ENCODE results near the gene ANKFN1.

Gene ANKFN1

GRCh38 chr17:56436142-56436541 lies 282.9 kb downstream of the ANKFN1 start:
- no peak for DNase-seq (ENCODE audit: low read depth in 2 of 2)

- no peak for DNase-seq (ENCODE audit: low read depth in 2 of 2)
Measured at GRCh38 chr17:56440419-56440818, 287.1 kb downstream of the ANKFN1 start.

- no peak for DNase-seq (ENCODE audit: low read depth in 2 of 2)
Measured at GRCh38 chr17:56441308-56441707, 288.0 kb downstream of the ANKFN1 start.

- DNase-seq (ENCODE audit: low read depth in 2 of 2), result no peak
Measured at GRCh38 chr17:56445692-56446411, 292.6 kb downstream of the ANKFN1 start.

- DNase-seq (ENCODE audit: low read depth in 2 of 2), result no peak
Measured at GRCh38 chr17:56447171-56447570, 293.9 kb downstream of the ANKFN1 start.

- DNase-seq (ENCODE audit: low read depth in 2 of 2), result no peak
Measured at GRCh38 chr17:56448371-56448770, 295.1 kb downstream of the ANKFN1 start.

- DNase-seq (ENCODE audit: low read depth in 2 of 2), result no peak
Measured at GRCh38 chr17:56449176-56449575, 295.9 kb downstream of the ANKFN1 start.

- DNase-seq (ENCODE audit: low read depth in 2 of 2), result no peak
Measured at GRCh38 chr17:56451629-56452028, 298.4 kb downstream of the ANKFN1 start.

GRCh38 chr17:56452461-56452860 lies 299.2 kb downstream of the ANKFN1 start:
- DNase-seq (ENCODE audit: low read depth in 2 of 2), result no peak

- DNase-seq (ENCODE audit: low read depth in 2 of 2), result no peak
Measured at GRCh38 chr17:56457501-56457900, 304.2 kb downstream of the ANKFN1 start.

- no peak for DNase-seq (ENCODE audit: low read depth in 2 of 2)
Measured at GRCh38 chr17:56465886-56466285, 312.6 kb downstream of the ANKFN1 start.

- no peak for DNase-seq (ENCODE audit: low read depth in 2 of 2)
Measured at GRCh38 chr17:56468840-56469239, 315.6 kb downstream of the ANKFN1 start.

GRCh38 chr17:56471696-56472095 lies 318.4 kb downstream of the ANKFN1 start:
- no peak for DNase-seq (ENCODE audit: low read depth in 2 of 2)

GRCh38 chr17:56475116-56475515 lies 321.8 kb downstream of the ANKFN1 start:
- no peak for DNase-seq (ENCODE audit: low read depth in 2 of 2)

- no peak for DNase-seq (ENCODE audit: low read depth in 2 of 2)
Measured at GRCh38 chr17:56478836-56479447, 325.7 kb downstream of the ANKFN1 start.

GRCh38 chr17:56480501-56480900 lies 327.2 kb downstream of the ANKFN1 start:
- no peak for DNase-seq (ENCODE audit: low read depth in 2 of 2)

- no peak for DNase-seq (ENCODE audit: low read depth in 2 of 2)
Measured at GRCh38 chr17:56481659-56482058, 328.4 kb downstream of the ANKFN1 start.

- no peak for DNase-seq (ENCODE audit: low read depth in 2 of 2)
Measured at GRCh38 chr17:56482229-56482628, 329.0 kb downstream of the ANKFN1 start.

GRCh38 chr17:56486732-56487131 lies 333.5 kb downstream of the ANKFN1 start:
- DNase-seq (ENCODE audit: low read depth in 2 of 2), result no peak

GRCh38 chr17:56488800-56489199 lies 335.5 kb downstream of the ANKFN1 start:
- DNase-seq (ENCODE audit: low read depth in 2 of 2), result no peak

- no peak for DNase-seq (ENCODE audit: low read depth in 2 of 2)
Measured at GRCh38 chr17:56489980-56490379, 336.7 kb downstream of the ANKFN1 start.

- DNase-seq (ENCODE audit: low read depth in 2 of 2), result no peak
Measured at GRCh38 chr17:56495556-56495955, 342.3 kb downstream of the ANKFN1 start.

- no peak for DNase-seq (ENCODE audit: low read depth in 2 of 2)
Measured at GRCh38 chr17:56497132-56497531, 343.9 kb downstream of the ANKFN1 start.

Data from stimulated activated CD4-positive, alpha-beta T cell treated with anti-CD3 and anti-CD28 coated beads, Interleukin-1b, Interleukin-23, amount 100 ng/mL, for 4 hours (primary cell).